ENCODE measurements around the gene FBXO34. TPM values are rescaled to one million over a fixed set of nuclear protein-coding genes. Genes with fewer than 3 reads are reported as not detected.

The FBXO34 gene
- total RNA-seq, 1 donor from 2014 or later = 30.3 TPM

DNA sequence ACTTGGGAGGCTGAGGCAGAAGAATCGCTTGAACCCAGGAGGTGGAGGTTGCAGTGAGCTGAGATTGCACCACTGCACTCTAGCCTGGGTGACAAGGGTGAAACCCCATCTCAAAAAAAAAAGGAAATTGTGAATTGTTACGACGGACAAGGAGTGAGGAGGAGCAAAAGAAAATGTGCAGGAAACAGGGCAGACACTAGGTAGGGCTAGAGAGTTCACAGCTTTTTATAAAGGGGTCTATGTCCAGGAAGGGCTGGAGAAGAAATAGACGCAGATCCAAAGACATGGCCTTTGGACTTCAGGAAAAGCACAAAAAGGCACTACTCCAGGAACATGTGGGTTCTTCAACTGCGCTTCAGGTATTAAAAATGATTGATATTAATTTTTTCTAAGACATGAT lies 106.0 kb downstream of the FBXO34 start:
- DNase-seq (ENCODE audit: low read depth) = no peak

DNA sequence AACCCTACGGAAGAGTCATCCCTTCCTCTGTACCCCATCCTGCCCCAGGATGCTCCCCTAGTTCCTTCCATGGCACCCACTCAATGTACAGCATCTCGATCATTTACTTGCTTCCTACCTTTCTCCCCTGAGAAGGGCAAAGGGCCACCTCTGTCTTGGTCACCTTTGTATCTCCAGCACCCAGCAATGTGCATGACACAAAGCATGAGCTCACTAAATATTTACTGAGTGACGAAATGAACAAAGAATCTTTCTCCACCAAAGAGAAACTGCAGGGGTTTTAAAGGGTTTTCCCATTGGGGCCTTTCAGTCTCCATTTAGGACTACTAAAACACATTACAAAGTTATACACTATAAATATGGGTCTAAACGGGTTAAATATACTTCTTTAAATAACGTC lies 109.8 kb downstream of the FBXO34 start:
- DNase-seq (ENCODE audit: low read depth) = no peak

DNA sequence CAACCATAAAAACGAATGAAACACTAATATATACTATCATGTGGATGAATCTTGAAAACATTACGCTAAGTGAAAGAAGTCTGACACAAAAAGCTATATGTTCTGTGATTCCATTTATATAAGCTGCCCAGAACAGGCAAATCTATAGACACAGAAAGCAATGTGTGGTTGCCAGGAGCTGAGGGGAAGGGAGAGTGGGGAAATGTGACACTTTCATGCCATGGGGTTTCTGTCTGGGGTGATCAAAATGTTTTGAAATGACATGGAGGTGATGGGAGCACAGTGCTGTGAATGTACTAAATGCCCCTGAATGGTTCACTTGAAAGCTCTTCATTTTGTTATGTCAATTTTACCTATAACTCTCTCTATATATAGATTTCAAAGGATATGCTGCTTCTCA lies 110.3 kb downstream of the FBXO34 start:
- no peak for DNase-seq (ENCODE audit: low read depth)

DNA sequence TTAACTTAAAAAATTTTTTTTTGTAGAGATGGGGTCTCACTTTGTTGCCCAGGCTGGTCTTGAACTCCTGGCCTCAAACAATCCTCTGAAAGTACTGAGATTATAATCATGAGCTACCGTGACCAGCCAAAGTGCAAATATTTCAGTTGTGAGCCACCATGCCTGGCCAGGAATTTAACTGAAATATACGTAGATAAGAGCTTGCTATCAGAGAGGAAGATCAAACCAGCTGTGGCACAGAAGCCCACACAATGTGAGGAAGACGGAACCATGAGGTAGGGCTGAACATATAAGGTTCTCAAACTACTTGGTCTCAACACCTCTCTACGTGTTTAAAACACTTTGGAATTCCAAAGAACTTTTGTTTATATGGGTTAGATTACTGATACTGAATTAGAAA lies 111.3 kb downstream of the FBXO34 start:
- DNase-seq (ENCODE audit: low read depth) = peak; percentile 31

DNA sequence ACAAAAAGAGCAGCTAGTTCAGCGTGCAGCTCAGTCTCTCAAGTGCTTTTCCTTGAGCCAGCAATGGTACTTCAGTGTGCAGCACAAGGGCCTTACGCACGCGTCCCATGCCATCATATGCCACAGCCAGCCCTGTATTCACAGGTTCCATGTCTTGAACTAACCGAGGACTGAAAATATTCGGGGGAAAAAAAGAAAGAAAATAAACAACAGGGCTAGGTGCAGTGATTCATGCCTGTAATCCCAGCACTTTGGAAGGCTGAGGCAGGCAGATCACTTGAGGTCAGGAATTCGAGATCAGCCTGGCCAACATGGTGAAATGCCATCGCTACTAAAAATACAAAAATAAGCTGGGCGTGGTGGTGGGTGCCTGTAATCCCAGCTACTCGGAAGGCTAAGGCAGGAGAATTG lies 111.8 kb downstream of the FBXO34 start:
- peak; percentile 66 for DNase-seq (ENCODE audit: low read depth)

DNA sequence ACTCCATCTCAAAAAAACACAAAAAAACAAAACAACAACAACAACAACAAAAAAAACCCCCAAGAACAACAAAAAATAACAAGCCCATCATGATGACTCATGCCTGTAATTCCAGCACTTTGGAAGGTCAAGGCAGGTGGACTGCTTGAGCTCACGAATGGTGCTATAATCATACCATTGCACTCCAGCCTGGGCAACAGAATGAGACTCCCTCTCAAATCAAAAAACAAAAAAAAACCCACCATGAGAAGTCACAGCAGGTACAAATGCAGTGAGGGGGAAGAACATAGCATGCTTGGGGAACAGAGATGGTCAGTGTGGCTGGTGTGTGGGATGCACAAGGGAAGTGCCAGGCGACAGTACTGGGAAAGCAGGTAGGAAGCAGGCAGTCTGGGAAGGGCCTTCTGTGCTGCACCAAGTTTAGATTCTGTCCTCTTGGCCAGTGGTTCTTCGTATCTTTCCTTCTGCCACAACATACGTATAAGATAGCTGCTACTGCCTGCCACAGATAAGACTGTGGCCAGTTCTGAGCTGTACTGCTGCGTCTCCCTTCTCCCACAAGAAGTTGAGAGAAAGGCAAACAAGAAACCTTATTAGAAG lies 112.4 kb downstream of the FBXO34 start:
- DNase-seq (ENCODE audit: low read depth) = peak; percentile 64

DNA sequence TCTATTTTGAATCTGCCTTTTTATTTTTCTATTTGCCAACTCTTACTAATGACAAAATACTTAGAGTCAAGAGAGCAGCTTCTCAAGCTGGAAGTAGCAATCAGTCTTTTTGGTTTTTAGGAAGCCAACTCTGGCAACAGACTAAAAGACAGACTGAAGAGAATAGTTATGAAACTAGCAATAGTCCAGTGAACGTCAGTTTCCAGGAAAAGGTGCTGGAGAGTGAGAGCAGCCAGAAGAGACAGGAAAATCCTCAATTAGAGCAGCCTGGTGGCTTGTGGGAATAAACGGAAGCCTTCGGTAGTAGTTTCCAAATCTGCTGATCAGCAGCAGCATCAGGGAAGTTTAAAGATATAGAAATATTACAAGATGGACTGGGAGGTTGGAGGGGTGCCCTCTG lies 113.3 kb downstream of the FBXO34 start:
- DNase-seq (ENCODE audit: low read depth) = no peak

DNA sequence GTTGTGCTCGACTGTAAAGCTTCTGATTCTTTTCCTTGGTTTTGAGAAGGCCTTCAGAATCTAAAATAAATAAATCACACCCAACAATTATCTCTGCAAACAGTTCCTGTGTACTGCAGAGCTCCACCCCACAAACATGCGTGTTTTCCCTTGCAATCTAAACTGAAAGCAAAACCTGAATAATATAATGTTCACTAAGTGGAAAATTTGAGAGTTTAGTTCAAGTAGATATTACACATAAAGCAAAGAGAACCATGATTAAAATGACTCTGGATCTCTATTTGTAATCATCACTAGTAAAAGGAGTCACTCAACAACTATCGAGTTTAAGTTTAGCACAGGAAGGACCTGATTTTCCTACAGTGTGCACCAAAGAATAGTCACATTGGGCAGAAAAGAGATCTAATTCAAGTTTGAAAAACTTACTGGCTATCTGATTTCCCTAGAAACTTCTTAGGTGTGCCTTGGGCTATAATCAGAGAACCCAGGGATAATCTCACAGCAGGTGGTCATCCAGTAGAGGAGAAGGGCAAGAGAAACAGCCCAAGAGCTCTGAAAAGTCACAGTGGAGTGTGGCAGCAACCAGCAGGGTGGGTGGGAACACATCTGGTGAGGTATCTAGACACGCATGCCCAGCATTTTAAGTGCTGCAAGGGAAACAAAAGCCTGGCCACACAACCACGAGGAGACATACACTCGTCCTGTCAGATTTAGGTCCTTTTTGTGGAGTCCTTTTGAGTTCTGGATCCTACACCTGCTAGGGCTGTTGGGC lies 115.0 kb downstream of the FBXO34 start:
- peak; percentile 53 for DNase-seq (ENCODE audit: low read depth)

DNA sequence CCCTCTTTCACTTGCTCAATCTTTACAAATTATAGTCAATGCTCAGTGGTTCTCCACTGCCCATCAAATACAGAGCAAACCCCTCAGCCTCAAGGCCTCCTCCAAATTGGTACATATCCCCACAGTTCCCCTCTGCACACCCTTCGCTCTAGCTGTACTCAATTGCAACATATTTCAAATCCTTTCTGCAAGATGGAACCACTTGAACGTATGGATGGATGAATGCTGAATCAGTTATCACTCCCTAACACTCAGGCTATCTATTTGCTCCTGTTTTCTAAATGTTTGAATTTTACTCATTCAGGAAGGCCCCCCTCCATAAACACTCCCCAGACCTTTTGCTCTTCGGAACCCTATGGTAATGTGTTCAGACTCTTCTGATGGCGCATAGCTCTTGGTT lies 115.9 kb downstream of the FBXO34 start:
- no peak for DNase-seq (ENCODE audit: low read depth)

DNA sequence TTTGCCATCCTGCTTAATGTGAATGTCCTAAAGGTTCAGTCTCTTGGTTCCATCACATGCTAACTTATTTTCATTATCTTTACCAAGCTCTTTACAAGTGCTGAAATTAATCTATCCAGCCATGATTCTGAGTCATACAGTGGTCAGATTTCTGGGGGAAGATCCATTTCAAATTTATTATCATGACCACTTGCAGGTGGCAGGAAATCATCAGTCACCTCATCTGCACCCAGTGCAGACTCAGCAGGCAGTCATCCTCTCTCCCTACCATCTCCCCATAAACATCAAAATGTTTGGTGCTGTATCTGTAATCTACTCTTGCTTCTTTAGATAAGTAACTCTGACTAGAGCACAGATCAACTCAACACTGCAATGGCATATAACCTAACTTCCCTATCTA lies 116.9 kb downstream of the FBXO34 start:
- peak; percentile 57 for DNase-seq (ENCODE audit: low read depth)

DNA sequence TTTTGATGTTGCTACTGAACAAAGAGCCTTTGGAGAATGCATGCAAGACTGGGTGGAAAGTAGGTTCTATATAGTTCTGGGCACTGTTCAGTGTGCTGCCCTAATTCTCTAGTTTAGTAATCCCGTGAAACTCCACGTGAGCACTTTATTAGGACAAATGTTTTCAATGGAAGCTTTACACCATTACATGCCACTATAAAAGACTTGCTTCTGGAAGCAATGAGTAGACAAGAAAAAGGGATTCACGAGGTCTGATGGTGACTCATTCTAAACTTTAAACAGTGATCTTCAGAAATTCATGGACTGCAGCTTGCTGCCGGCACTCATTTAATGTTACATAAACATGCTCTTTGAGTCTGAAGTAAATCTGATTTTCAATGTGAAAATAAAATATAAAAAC lies 118.1 kb downstream of the FBXO34 start:
- no peak for DNase-seq (ENCODE audit: low read depth)

DNA sequence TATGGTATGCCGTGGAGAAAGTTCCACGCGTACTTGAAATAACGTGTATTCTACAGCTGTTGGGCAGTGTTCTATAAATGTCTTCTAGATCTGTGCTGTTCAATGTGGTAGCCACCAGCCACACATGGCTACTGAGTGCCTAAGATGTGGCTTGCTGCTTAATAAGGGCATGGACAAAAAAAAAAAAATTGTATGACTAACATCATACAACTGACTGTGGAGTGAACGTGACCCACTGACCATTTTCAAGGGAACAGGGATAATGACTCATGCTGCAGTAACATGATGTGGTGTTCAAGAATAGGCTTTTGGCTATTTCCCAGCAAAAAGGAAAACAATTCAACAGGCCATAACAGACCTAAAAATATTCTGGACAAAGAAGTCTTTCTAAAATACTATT lies 127.5 kb downstream of the FBXO34 start:
- DNase-seq (ENCODE audit: low read depth) = peak; percentile 98

DNA sequence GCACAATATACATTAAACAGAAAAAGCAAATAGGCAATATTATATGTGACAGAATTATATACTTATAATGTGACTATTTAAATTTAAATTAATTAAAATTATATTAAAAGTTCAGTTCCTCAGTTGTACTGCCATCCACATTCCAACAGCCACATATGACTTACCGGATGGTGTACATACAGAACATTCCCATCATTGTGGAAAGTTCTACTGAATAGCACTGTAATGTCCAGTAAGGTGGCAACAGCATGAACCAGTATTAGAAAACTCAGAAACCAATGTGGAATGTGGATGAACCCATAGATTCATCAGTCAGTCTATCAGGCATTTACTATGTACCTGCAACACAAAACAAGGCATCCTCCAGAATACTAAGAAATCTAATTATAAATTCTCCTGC lies 128.0 kb downstream of the FBXO34 start:
- no peak for DNase-seq (ENCODE audit: low read depth)

DNA sequence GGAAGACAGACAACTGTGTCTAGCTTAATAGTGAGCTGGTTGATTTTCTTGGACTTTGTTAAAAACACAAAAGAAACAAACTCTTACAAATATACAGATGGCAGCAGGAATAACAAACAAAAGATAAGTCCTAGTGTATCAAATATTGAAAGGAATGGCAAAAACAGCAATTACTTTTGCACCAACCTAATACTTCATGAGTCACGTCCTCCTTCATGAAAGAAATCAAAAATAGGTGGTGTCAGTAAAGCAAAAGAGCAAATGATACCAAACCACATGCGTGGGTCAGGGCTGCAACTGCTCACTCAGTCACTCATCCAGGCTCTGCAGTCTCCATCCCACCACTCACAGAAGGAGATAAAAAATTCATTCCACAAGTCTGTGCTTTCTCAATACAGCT lies 128.6 kb downstream of the FBXO34 start:
- DNase-seq (ENCODE audit: low read depth) = peak; percentile 61

DNA sequence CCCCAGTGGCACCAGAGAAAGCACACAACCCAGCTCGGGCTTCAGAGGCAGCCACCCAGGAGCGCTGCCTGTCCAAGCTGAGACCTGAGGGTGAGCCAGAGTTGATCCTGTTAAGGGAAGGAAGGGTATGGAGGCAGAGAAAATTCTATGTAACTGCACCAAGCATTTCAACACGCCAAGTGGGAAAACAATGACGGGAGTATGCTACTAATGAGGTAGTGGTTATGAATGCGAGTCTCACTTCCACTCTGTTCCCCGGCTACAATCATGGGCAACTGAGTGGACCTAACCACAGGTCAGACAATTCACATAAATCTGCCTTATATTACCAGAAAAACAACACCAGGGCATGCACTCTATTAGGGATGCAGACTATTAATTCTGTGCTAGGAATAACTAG lies 130.5 kb downstream of the FBXO34 start:
- DNase-seq (ENCODE audit: low read depth) = no peak

Other genes with a start within 250 kb of the FBXO34 start
- gene WDHD1, start 244.3 kb upstream of the FBXO34 start, total RNA-seq = 4.0 and 5.3 TPM in 2 replicates
- gene SOCS4, start 244.2 kb upstream of the FBXO34 start, total RNA-seq = 23.9 and 24.7 TPM in 2 replicates
- gene MAPK1IP1L, start 219.8 kb upstream of the FBXO34 start, total RNA-seq = 158 and 216 TPM in 2 replicates
- gene LGALS3, start 142.2 kb upstream of the FBXO34 start, total RNA-seq = 223 and 256 TPM in 2 replicates
- gene DLGAP5, start 79.8 kb upstream of the FBXO34 start, total RNA-seq = 0.27 and 0.94 TPM in 2 replicates
- gene ATG14, start 140.4 kb downstream of the FBXO34 start, total RNA-seq = 14.9 and 15.3 TPM in 2 replicates
- not detected in 2 replicates for gene TBPL2, start 169.2 kb downstream of the FBXO34 start, total RNA-seq